ENCODE measurements around the gene DTX1. TPM values are rescaled to one million over a fixed set of nuclear protein-coding genes. Genes with fewer than 3 reads are reported as not detected.

The DTX1 gene
- total RNA-seq, result not detected in 2 replicates

DNA sequence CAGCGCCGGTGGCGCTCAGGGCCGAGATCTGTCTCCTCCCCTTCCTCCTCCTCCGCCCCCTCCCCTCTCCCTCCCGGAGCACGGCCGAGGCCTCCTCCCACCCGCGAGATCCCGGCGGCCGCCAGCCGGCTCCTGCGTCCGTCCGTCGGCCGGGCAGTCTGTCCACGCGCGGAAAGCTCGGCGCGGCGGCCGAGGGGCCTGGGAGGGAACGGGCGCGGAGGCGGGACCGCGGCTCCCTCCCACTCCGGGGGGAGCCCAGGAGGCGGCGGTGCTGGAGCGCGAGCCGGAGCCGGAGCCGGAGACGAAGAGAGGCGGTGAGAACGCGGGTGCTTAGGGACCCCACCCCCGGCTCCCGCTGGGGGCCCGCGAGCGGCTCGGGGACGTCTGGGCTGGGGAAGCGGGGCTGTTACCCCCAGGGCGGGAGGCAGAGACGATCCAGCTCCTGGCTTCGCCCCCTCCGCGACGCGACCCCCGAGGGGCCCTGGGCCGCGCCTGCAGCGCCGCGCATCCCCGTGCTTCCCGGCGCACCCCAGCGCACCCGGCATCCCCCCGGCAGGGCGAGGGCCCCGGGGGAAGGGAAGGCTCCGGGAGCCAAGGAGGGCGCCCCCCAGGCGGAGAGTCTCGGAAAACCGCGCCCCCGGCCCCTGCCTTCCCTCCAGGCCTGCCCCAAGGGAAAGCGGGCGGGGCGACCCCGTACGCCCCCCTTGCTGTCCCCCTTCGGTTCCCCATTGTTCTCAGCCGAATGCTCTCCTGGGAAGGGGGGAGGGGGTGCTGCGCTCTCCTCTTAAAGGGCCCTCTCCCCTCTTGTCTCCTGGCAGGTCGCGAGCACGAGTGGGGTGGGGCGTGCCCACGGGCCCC is at the start of gene DTX1:
TSS of gene DTX1 (plus strand) at position 100 of the 858 bp plus-strand sequence. CDS start 1,463 bp downstream, outside the sequence.

DNA sequence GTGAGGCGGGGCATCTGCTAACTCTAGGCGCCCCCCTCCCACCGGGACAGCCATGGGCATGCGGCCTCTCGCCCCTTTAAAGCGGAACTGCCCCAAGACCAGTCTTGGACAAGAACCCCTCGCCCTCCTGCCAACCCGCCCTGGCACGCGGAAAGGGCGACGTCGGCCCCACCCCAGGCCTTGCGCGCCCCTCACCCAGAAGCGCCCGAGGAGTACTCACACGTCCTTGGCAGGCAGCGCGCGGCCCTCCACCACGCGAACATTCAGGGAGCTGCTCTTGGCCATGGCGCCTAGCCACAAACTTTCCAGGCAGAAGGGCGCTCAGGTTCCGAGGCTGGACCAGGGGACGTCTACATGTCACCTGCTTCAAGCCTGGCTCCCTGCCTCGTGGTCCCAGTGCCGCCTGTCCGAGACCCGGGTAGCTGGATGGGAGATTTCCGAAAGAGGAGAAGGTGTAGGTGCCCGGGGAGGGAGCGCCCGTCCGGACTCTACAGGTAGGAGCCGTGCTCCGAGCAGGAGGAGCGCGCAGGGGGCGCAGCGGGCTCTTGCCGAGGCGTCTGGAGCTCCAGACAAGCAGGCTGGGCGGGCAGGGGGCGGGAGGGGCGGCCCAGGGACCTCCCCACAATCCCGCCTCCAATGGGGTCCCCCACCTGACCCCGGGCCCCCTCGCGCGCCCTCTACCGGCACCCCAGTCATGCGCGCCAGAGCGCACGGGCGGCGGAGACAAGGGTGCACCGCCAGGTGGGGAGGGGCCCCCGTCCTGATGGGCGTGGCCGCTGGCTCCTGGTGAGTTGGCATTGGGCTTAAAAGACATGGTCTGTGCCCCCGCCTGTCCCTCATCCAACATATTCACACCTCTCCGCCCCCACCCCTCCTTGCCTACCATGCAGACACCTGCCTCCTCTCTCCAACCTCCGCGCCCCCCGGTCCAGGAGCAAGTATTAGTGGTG is 78.9 kb downstream of the DTX1 start, which contains the start of gene RASAL1:
TSS of gene RASAL1 (minus strand) at position 584 of the 950 bp plus-strand sequence. CDS start at position 285, 299 bp downstream.

Other genes with a start within 250 kb of the DTX1 start
- 0.91 and 6.0 TPM in 2 replicates for gene OAS1, start 149.8 kb upstream of the DTX1 start, total RNA-seq
- gene OAS3, start 118.3 kb upstream of the DTX1 start, total RNA-seq, result 18.8 and 20.4 TPM in 2 replicates
- gene OAS2, start 78.2 kb upstream of the DTX1 start, total RNA-seq, result 2.7 and 3.5 TPM in 2 replicates
- gene RASAL1, start 79.0 kb downstream of the DTX1 start, total RNA-seq, result 0.04 and 0.08 TPM in 2 replicates
- gene CFAP73, start 93.0 kb downstream of the DTX1 start, total RNA-seq, result not detected in 2 replicates
- gene DDX54, start 128.7 kb downstream of the DTX1 start, total RNA-seq, result 65.5 and 86.8 TPM in 2 replicates
- gene RITA1, start 129.0 kb downstream of the DTX1 start, total RNA-seq, result 28.9 and 43.7 TPM in 2 replicates
- gene TPCN1, start 164.7 kb downstream of the DTX1 start, total RNA-seq, result 23.4 and 44.7 TPM in 2 replicates